Measurements from ENCODE around the gene ABCA4.

- TF ChIP-seq SIN3A (IDR thresholded peaks at IDR 0.05; ENCODE audit: borderline replicate concordance, insufficient read depth, low read length) (no peak), TAF1 (IDR thresholded peaks at IDR 0.05; ENCODE audit: borderline replicate concordance, insufficient read depth, low read length) (no peak)
These were observed 4.9 kb upstream of the ABCA4 start for GRCh38 chr1:94125551-94126514.

All from PFSK-1 (cell line).